Hypothalamus (tissue), 51 donors: Measurements from ENCODE around the gene C5AR1.
"Not testable (repeated sequence)": the region's sequence is repeated elsewhere in the genome, so short reads cannot be mapped to it uniquely, and the experiment has no call there.

ENCODE experiments used
- DNase-seq, 51 donors: peaks; one replicate each; lab custom pipeline; 2025; lab: John Stamatoyannopoulos, UW

Gene C5AR1

DNA sequence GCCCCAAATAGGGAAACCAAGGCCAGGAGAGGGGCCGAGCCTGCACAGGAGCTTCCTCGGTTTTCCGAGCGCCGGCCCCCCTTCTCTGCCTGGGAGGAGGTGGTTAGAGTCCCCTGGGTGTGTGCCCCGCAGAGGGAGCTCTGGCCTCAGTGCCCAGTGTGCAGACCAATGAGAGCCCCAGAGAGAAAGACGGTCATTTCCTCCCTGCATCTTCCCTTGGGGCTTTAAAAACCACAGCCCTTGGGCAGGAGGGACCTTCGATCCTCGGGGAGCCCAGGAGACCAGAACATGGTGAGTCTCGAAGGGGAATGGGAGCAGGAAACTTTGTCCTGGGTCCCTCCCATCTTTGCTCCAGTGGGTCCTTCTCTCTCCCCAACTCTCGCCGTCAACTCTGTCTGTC lies at the start of gene C5AR1:
Gene C5AR1 (plus strand): TSS at position 254 of the 400 bp plus-strand sequence. CDS start 35 bp downstream, at position 289.
- DNase-seq: peak in 10 of 51 donors; percentile 11 to 30 (median 22)

DNA sequence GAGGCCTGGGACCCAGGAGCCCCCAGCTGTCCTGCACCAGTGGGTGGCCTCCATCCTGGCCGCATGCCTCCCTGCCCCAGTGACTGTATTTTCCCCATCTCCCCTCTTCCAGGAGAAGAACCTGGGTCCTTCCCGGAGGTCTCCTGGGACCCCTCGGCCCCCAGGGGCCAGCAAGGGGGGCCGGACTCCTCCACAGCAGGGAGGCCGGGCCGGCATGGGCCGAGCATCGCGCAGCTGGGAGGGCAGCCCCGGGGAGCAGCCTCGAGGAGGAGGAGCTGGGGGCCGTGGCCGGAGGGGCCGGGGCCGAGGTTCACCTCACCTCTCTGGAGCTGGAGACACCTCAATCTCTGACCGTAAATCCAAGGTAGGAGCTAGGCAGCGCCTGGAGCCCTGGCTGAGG lies 49.2 kb upstream of the C5AR1 start:
- no peak for DNase-seq

DNA sequence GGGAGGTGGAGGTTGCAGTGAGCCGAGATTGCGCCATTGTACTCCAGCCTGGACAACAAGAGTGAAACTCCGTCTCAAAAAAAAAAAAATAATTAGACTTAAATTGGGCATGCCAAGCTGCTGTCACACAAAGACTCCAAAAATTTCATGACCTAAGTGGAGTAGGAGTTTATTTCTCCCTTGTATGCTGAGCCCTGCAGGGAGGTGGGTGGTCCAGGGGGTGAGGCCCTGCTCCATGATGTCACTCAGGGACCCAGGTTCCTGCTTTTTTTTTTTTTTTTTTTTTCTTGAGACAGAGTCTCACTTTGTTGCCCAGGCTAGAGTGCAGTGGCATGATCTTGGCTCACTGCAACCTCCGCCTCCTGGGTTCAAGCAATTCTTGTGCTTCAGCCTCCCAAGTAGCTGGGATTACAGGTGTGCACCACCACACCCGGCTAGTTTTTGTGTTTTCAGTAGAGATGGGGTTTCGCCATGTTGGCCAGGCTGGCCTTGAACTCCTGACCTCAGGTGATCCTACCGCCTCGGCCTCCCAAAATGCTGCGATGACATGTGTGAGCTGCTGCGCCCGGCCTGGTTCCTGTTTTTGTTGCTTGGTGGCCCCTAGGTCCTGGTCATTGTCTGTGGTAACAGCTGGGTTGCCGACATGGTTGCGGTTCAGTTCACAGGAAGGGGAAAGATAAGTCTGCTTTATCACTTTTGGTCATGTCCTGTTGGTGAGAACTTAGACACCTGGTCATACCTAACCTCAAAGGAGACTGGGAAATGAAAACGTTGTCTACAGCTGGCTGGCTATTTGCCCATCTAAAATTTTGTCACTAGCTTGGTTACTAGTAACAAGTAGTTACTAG lies 47.5 kb upstream of the C5AR1 start:
- not testable (repeated sequence) for DNase-seq

DNA sequence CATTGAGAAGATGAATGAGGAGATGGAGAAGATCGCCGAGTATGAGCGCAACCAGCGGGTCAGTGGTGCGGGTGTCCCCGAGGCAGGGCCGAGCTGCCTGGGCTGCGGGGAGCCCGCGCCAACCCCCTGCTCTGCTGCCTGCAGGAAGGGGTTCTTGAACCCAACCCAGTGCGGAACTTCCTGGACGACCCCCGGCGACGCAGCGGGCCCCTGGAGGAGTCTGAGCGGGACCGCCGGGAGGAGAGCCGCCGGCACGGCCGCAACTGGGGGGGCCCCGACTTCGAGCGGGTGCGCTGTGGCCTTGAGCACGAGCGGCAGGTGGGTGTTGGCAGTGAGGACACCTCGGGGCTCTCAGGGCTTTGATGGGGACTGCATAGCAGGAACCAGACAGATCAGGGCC lies 45.0 kb upstream of the C5AR1 start:
- DNase-seq: no peak

DNA sequence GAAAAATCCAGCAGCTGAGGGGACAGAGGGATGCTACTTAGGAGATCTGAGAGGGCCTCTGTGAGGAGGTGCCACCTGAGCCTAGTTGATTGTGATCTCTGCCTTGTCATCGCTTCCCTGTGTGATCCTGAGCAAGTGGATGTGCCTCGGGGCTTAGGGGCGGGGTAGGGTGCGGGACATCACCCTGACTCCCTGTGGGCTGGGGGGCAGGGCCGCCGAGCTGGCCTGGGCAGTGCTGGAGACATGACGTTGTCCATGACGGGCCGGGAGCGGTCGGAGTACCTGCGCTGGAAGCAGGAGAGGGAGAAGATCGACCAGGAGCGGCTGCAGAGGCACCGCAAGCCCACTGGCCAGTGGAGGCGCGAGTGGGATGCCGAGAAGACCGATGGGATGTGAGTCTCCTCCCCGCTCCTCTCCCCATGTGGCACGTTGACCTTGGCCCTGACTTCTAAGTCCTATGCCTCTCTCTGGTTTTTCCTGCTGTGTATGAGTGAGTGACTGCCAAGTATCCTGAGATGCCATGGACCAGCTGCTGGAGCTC lies 43.2 kb upstream of the C5AR1 start:
- DNase-seq: no peak

DNA sequence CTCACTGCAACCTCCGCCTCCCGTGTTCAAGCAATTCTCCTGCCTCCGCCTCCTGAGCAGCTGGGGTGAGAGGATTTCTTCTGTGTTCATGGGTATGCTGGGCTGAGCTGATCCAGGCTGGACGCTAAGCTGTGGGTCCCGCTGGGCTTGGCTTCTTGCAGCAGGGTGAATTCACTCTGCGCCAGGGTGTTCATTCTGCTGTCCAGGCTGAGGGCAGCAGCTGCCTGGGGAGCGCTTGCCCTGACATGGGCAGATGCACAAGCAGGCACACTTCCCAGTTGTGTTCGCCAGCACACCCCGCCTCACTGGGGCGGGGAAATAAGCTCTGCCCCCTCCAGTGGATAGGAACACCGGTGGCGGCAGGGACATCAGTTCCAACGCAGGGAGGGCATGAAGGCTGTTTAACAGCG lies 42.3 kb upstream of the C5AR1 start:
- peak in 43 of 51 donors; percentile 10 to 87 (median 56) for DNase-seq

DNA sequence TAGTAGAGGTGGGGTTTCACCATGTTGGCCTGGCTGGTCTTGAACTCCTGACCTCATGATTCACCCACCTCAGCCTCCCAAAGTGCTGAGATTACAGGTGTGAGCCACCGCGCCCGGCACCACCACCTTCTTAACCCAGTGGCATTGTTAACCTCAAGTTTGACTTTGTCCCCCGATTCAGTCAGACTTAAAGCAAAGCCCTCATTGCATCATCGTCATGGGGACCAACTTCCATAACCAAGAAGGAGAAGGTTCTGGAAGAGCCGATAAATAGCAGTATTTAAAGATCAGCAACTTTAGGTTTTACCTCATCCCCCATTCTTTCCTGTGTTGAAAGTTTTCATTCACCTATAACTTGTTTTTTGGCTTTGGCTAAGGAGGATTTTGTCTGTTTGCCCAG lies 41.6 kb upstream of the C5AR1 start:
- no peak for DNase-seq

DNA sequence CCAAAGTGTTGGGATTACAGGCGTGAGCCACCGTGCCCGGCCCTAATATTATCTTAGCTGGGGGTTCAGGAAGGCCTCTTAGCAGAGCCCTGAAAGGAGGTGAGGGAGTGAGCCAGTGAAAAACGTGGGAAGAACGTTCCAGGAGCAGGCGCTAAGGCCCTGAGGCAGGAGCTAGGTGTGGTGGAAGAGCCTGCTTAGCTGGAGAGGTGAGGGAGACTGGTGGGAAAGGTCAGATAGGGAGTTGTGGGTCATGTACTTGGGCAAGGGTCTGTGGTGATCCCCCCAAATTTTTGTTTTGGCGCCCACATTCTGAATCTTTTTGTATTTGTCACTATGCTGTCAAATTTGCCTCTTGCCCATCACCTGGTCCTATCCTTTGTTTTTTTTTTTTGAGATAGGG lies 40.1 kb upstream of the C5AR1 start:
- no peak for DNase-seq

DNA sequence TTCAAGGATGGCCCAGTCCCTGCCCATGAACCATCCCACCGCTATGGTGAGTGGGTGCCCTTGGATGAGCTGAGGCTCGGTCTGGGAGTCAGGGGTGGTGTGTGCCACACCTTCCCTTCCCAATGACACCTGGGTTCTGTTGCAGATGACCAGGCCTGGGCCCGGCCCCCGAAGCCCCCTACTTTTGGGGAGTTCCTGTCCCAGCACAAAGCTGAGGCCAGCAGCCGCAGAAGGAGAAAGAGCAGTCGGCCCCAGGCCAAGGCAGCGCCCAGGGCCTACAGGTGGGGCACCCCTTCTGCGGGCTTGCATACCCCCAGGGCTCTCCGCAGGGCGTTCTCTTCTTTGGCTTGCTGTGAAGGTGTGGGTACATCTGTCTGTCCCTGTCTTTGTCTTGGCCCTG lies 39.3 kb upstream of the C5AR1 start:
- no peak for DNase-seq

DNA sequence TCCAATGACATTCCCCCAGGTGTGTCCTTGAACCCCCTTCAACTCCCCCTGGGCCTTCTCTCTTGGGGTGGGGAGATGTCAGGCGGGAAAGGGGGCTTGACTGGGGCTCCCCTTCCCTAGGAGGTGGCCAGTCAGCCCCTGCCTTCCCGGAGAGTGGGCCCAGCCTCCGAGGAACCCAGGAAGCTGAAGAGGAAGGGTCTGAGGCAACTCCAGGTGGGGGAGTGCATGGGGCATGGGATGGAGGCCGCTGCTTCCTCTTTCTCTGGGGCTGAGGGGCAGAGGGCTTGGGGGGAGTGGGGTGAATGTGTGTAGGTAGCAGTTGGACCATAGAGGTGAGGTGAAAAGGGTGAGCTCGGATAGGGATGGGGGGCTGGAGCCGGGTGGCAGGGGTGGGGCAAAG lies 37.7 kb upstream of the C5AR1 start:
- no peak for DNase-seq

DNA sequence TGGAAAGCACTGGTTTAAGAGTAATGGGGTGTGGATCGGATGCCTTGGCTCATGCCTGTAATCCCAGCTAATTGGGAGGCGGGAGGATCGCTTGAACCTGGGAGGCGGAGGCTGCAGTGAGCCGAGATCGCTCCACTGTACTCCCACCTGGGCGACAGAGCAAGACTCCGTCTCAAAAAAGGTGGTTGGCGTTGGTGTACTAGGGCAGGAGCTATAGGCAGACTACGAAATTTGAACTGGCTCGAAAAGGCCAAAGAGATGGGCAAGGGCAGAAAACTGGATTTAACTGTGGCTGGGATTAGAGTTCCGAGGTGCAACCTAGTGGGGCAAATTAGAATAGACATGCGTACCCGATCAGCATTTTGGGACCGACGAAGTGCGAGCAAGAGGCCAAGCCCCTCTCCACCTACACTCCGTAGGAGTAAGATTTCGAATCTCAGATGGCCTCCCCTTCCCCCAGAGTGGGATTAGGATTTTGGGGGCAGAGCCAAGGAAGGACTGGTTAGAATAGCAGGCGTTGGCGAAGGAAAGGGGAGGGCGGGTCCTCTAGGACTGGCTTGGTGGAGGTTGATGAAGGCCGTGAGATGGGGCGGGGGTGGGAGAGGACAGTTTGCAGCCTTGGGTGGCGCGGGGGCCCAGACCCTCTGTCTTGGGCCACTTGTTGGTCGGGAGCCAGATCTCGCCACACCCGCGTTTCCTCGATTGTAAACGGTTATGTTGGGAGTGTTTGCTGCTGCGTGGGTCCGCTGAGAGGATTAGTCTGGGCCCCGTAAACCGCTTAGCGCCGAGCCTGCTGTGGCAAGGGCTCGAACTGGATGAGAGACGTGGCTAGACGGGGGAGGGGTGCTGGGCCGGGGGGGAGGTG lies 37.0 kb upstream of the C5AR1 start:
- peak in 10 of 51 donors; percentile 27 to 69 (median 52) for DNase-seq

DNA sequence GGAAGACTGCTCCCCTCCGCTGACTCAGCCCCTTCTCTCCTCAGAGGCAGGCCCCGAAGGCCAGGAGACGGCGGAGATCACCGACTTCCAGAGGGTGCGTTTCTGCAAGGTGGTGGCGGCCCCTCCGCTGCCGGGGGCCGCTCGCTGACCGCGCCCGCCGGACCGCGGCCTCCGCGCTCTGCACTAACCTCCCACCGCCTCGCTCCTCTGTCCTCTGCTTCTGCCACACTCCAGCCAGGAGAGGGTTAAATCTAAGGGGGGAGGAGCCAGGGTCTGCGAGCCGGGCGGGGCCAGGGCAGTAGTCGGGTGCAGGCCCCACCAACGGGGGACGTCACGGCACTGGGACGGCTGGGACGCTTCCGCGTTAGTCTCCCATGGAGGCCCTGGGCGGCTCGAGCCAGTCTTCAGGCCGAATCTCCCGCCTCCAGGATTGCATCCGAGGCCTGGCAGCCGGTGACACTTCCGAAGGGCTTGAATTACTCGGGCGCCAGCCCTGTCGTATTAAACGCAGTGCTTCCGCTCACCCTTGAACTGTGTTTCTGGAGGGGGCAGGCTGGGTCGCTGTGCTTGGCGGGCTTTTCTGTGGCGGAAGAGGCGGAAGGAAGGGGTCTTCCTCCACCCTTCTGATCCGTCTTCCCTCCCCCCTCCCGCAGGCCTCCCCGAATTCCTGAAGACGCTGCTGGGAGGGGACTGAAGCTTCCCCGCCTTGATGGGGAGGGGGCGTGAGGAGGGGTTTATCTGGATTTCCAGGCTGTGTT lies 36.2 kb upstream of the C5AR1 start:
- peak; percentile 39 to 94 (median 82) for DNase-seq

DNA sequence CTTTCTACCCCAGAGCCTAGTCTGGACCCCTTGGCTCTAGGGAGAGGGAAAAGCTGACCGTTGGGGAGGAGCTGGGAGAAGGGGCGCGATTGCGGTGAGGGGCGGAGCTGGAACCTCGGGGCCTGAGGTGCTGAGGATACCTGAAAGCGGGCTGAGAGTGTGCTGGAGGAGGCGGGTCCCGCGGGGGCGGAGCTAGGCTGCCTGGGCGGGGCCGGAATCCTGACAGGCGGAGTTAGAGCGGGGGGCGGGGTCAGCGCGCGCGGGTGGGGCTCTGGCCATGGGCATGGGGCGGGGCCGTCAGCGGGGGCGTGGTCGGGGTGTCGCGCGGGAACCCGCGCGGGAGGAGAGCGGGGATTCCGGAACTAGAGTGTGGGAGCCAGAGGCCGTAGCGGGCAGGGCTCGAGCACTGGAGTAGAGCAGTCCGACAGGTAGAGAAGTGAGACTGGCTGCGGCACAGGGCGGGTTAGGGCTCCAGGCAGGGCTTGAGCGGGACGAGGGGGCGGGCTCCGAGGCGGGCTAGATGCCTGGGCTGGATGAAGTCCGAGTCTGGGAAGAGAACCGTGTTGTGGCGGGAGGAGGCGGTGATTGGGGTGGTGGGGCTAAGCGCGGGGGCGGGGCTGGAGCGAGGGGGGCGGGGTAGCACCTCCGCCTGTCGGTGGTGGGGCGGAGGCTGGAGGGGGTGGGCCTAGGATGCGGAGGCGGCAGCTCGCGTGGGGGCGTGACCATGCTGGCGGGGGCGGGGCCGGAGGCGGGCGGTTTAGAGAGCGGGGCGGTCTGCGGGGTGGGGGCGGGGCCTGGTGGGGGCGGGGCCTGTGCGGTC lies 35.4 kb upstream of the C5AR1 start, which contains the start of gene INAFM1:
Gene INAFM1 (plus strand): TSS at position 815 of the 820 bp plus-strand sequence. CDS start 35 bp downstream, outside the sequence.
- DNase-seq: peak; percentile 57 to 99 (median 92)

DNA sequence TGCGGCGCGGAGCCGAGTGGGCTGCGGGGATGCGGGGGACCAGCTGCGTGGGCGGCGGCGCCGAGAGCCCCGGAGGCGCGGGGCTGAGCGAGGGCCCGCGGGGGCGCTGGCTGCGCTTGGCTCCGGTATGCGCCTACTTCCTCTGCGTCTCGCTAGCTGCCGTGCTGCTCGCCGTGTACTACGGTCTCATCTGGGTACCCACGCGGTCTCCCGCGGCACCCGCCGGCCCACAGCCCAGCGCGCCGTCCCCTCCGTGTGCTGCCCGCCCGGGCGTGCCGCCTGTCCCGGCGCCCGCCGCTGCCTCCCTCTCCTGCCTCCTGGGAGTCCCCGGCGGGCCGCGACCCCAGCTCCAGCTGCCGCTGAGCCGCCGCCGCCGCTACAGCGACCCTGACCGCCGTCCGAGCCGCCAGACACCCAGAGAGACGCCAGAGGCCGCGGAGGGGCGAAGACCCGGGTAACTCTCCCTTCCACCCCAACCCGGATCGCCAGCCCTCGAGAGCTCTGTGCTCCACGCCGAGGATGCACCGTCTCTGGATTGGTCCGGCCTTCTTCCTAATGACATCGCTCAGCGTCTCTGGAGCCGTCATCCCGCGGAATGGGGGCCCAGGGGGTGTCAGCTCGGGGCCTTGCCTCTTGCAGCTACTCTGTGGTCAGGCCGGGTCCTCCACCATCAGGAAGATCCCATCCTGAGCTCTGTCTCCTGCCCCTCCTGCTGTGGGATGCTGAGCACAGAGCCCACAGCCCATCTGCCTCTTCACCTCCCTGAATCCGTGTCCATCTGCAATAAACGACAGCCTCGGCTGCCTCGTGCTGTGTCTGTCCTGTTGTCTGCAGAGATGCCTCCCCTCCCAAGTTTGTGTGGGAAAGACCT lies 34.5 kb upstream of the C5AR1 start:
- DNase-seq: peak in 8 of 51 donors; percentile 30 to 52 (median 40)

DNA sequence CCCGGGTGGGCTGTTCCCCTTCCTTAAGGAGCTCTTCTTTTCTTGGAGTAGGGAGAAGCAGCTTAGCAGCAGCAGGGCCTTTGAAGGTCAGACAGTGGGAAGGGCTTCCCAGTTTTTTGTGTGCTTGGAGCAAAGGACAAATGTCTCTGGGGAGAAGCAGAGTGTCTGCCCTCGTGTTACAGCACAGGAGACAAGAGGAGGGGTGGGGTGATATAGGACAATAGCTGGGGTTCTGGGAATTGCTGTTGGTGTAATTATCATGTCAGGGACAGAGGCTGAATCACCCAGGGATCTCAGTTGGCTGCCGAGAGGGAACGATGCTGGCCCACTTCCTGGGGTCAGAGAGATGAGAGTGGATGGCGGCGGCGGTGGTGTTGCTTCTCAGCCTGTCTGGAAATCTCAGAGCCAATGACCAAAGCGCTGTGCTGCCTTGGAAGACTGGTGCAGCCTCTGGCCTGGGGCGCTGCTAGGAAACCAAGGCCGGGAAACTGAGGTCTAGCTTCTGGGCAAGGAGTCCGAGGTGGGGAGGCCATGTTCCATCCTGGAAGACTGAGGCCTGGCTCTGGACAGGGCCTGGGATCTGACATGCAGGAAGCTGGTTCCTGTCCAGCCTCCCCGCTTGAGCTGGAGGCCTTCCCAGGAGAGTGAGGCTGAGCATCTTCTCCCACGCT lies 33.7 kb upstream of the C5AR1 start:
- DNase-seq: peak in 6 of 51 donors; percentile 10 to 44 (median 24)

DNA sequence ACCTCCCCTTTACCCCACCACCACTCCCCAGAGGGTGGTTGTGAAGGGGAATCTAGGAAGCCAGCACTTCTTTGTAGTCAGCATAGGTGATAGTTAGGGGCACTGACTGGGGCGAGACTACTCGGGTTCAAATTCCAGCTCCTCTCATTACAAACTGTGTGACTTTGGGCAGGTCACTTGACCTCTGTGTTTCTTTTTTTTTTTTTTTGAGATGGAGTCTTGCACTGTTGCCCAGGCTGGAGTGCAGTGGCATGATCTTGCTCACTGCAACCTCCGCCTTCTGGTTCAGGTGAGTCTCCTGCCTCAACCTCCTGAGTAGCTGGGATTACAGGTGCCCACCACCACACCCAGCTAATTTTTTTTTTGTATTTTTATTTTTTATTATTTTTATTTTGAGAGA lies 33.1 kb upstream of the C5AR1 start:
- not testable (repeated sequence) for DNase-seq

DNA sequence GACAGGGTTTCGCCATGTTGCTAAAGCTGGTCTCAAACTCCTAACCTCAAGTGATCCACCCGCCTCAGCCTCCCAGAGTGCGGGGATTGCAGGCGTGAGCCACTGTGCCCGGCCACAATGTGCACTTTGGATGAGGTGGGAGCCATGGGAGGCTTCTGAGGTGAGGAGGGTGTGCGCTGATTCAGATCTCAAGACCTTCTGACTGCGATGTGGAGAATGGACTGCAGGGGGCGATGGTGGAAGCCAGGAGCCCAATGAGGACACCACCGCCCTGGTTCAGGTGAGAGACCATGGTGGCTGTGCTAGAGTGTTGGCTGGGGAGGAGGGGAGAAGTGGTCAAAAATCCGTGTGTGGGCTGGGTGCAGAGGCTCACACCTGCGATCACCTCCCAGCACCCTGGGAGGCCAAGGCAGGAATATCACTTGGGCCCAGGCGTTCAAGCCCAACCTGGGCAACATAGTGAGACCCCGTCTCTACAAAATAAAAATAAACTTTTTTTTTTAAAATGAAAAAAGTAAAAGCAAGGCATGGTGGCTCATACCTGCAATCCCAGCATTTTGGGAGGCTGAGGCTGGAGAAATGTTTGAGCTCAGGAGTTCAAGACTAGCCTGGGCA lies 29.4 kb upstream of the C5AR1 start:
- no peak for DNase-seq
